ENCODE measurements around the gene C9orf153. TPM values are rescaled to one million over a fixed set of nuclear protein-coding genes. Genes with fewer than 3 reads are reported as not detected.

The C9orf153 gene
- total and polyA plus RNA-seq, 2 of the 8 experiments (the other 6 are each of a cell fraction or from before 2014, with no cell fraction given) = not detected

GRCh38 chr9:86262492-86262891 lies 3.0 kb upstream of the C9orf153 start (continued):
- TF ChIP-seq KDM5A (IDR thresholded peaks at IDR 0.05; ENCODE audit: low read length) (no peak), PHF8 (conservative IDR thresholded peaks at IDR 0.05; ENCODE audit: low read depth, low read length) (no peak), KDM4A (IDR thresholded peaks at IDR 0.05; ENCODE audit: low read depth, low read length, severe bottlenecking) (no peak)

Measured in H1 (cell line).